ENCODE data around the gene TMEM131.

The TMEM131 gene

GRCh38 chr2:97770445-97770844 lies 225.3 kb downstream of the TMEM131 start:
- CTCF ChIA-PET = interaction anchor here (0.5 to 1.0 kb wide), 3 partner anchors 180 to 1721 kb away, joined by 3 read pairs; no protein-coding TSS in a partner anchor
- POLR2A ChIA-PET = no interaction called here
- H3K36me3 ChIP-seq (ENCODE audit: control insufficient read depth in 2 of 2, insufficient read depth in 1 of 2, low read length in 2 of 2) = peaks cover 0 to 36% of the 10 kb centered on the region in 2 experiments; a peak in 2 of 3 replicates

More at GRCh38 chr2:97770445-97770844, 225.3 kb downstream of the TMEM131 start:
- no peak for TF ChIP-seq ZNF280D (tag by site-specific recombination; IDR thresholded peaks at IDR 0.05)
- TF ChIP-seq ZNF600 (tag by site-specific recombination; IDR thresholded peaks at IDR 0.05) = no peak
- TF ChIP-seq ZNF114 (tag by site-specific recombination; IDR thresholded peaks at IDR 0.05) = no peak
- no peak for TF ChIP-seq ZNF488 (tag by site-specific recombination; IDR thresholded peaks at IDR 0.05)
- no peak for TF ChIP-seq ZNF610 (tag by site-specific recombination; IDR thresholded peaks at IDR 0.05; ENCODE audit: borderline replicate concordance)
- TF ChIP-seq ZNF692 (tag by site-specific recombination; IDR thresholded peaks at IDR 0.05) = no peak
- no peak for TF ChIP-seq ZNF791 (tag by site-specific recombination; IDR thresholded peaks at IDR 0.05)
- no peak for TF ChIP-seq EGR2 (tag by site-specific recombination; IDR thresholded peaks at IDR 0.05; ENCODE audit: low read depth)
- TF ChIP-seq ZNF777 (tag by site-specific recombination; IDR thresholded peaks at IDR 0.05; ENCODE audit: borderline replicate concordance) = no peak
- TF ChIP-seq REPIN1 (tag by site-specific recombination; IDR thresholded peaks at IDR 0.05; ENCODE audit: low read depth) = no peak
- TF ChIP-seq ZBTB6 (tag by site-specific recombination; IDR thresholded peaks at IDR 0.05) = no peak
- TF ChIP-seq ZBTB44 (tag by site-specific recombination; IDR thresholded peaks at IDR 0.05) = no peak
- no peak for TF ChIP-seq ZNF24 (tag by site-specific recombination; IDR thresholded peaks at IDR 0.05)
- TF ChIP-seq ZNF211 (tag by site-specific recombination; IDR thresholded peaks at IDR 0.05; ENCODE audit: low read depth) = no peak
- no peak for TF ChIP-seq ZNF280C (tag by site-specific recombination; IDR thresholded peaks at IDR 0.05)
- Histone ChIP-seq H3K27ac (ENCODE audit: extremely low read depth, low read depth, low read length) (no peak overlapping the region), H3K4me1 (ENCODE audit: control insufficient read depth, insufficient read depth, low read length) (no peaks in the 10 kb centered on the region), H3K4me3 (ENCODE audit: low read depth, low read length) (no peak overlapping the region), H3K9me3 (ENCODE audit: control insufficient read depth, insufficient read depth, low read depth, low read length) (no peaks in the 10 kb centered on the region)

All from HEK293 (cell line).